Ectodermal cell (in vitro differentiated cells): Measurements from ENCODE around the gene MED12L.

Experiments
- H3K27ac ChIP-seq: 2 replicates; pipeline ENCODE4 v1.7.0; 2013; ENCODE audit warnings: mild to moderate bottlenecking, low read depth, low read length; ENCODE audit not compliant: insufficient read depth, poor library complexity, severe bottlenecking
- H3K27me3 ChIP-seq: 2 replicates; pipeline ENCODE4 v1.7.0; 2013; ENCODE audit warnings: mild to moderate bottlenecking, low read length; ENCODE audit not compliant: insufficient read depth, control insufficient read depth, poor library complexity, severe bottlenecking
- H3K36me3 ChIP-seq: one replicate; pipeline ENCODE4 v1.7.0; 2013; ENCODE audit warnings: low read length; ENCODE audit not compliant: control insufficient read depth, insufficient read depth
- H3K4me1 ChIP-seq: one replicate; pipeline ENCODE4 v1.7.0; 2013; ENCODE audit warnings: low read length; ENCODE audit not compliant: control insufficient read depth, insufficient read depth
- H3K4me3 ChIP-seq: 2 replicates; pipeline ENCODE4 v1.7.0; 2013; ENCODE audit warnings: low read depth, low read length, control low read depth; ENCODE audit not compliant: insufficient read depth
- H3K9me3 ChIP-seq: 2 replicates; pipeline ENCODE4 v1.7.0; 2013; ENCODE audit warnings: mild to moderate bottlenecking, low read length, moderate library complexity; ENCODE audit not compliant: control insufficient read depth
- WGBS, 2 experiments: methylation state at CpG; one replicate each; pipeline ENCODE4 v1.1.7; 2013; ENCODE audit warnings: missing lambda C conversion rate in 2 of 2; 5-methylcytosine and 5-hydroxymethylcytosine counted together

The MED12L gene

DNA sequence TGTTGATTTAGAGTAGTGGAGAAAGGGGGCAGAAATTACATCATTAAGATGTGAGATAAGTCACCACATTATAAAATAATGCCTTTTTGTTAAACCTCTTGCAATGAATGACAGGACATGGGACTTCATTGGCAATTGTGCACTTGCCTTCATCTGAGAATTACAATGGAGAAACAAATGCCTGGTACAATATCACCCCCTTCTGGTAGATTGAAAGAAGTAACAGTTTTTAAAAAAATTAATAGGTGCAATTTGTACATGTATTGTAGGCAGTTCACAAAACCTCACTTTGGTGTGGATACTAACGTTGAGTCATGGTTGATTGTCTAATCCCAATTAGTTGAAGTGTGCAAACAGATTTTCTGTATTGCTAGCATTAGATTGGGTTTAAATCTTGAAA is 197.5 kb downstream of the MED12L start:
- no peaks in the 10 kb centered on the region for H3K36me3 ChIP-seq
- H3K27ac ChIP-seq, result no peak overlapping the region
- 26 to 41% methylated on average over 1 of the region's 1 CpG for WGBS, 2 experiments
- H3K4me3 ChIP-seq, result no peak overlapping the region
- no peaks in the 10 kb centered on the region for H3K27me3 ChIP-seq
- no peaks in the 10 kb centered on the region for H3K9me3 ChIP-seq
- peaks cover 6% of the 10 kb centered on the region for H3K4me1 ChIP-seq

DNA sequence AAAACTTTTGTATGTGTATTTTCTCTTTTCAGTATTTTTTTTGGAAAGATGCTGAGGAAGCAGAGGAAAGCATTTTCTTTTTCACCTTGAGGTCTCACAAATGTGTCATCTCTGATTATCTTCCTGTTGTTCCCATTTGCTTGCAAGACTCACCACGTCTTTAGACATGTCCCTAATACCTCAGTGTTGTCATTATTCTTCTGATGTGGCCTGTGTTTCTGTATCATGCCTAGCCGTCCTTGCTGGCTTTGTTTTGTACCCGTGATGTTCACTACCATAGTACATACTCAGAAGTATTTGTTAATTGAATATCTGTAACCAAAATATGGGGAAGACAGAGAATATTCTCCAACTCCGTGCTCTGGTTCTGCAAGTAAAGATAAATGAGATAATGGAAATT is 197.9 kb downstream of the MED12L start:
- Histone ChIP-seq H3K36me3 (no peaks in the 10 kb centered on the region), H3K4me3 (no peak overlapping the region), H3K4me1 (peaks cover 6% of the 10 kb centered on the region), H3K27ac (no peak overlapping the region), H3K27me3 (no peaks in the 10 kb centered on the region), H3K9me3 (no peaks in the 10 kb centered on the region)
- 77 to 100% methylated on average over 1 to 2 of the region's 4 CpGs for WGBS, 2 experiments

DNA sequence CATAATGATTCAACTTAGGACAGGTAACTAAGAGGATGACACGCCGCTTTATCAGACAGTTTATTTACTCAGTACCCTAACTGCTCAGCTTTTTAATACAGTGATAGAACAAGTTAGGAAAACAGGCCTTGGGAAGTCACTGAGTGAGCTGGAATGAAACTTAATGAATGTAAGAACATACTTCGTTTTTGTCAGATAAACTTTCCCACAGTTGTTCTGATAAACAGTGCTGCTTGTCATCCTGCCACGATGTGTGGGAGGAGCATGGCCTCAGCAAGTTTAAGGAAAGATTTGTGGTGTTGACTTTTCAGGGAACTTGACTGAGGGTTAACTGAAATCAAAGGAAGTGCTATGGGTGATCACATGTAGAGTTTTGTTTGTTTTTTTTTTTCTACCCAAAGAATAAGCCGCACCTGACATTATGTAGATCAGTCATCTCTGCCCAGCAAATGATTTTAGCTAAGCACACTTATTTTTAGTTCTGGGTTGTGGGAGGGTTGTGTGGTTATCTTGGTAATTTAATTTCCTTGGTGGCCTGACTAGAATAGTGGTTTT is 198.5 kb downstream of the MED12L start:
- Histone ChIP-seq H3K4me3 (no peak overlapping the region), H3K27me3 (no peaks in the 10 kb centered on the region), H3K4me1 (peaks cover 6% of the 10 kb centered on the region), H3K27ac (no peak overlapping the region), H3K9me3 (no peaks in the 10 kb centered on the region), H3K36me3 (no peaks in the 10 kb centered on the region)
- WGBS, 2 experiments, result 87 to 92% methylated on average over 3 to 5 of the region's 5 CpGs

DNA sequence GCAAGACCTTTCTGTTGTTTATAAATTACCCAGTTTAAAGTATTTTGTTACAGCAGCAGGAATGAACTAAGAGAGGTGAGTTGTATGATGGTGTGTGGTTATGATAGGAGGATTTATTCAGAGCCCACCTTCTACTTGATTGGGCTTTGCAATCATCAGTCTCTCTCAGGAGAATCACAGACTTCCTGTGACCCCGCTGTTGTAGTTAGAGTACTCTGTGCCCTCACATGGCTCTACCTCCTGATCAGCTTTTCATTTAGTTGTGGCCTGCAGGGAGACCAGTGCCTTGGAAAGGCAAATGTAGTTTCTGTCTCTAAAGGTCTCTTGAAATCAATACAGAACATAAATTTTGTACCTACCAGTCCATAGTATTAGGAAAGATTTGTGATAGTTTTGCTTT is 200.5 kb downstream of the MED12L start:
- Histone ChIP-seq H3K27ac (no peak overlapping the region), H3K36me3 (no peaks in the 10 kb centered on the region), H3K27me3 (no peaks in the 10 kb centered on the region), H3K4me1 (peaks cover 6% of the 10 kb centered on the region), H3K9me3 (no peaks in the 10 kb centered on the region), H3K4me3 (no peak overlapping the region)
- 74 to 93% methylated on average over 1 of the region's 1 CpG for WGBS, 2 experiments

DNA sequence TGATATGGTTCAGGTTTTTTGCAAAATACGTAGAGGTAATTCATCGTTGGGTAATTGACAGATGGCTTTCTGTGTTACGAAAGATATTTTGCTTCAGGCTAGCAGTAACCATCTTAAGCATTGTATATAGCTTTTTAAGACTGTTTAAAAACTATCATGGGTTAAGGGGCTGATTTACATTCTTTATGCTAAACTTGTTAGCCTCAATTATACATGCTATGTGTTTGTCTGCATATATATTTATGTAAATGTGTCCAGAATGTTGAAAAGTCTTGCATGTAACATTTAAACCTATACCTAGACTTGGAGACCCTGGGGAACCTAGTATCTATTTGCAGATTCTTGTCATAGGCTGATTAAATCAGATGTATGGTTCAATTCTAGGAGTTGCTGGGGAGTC is 204.0 kb downstream of the MED12L start:
- H3K27me3 ChIP-seq, result no peaks in the 10 kb centered on the region
- H3K9me3 ChIP-seq, result no peaks in the 10 kb centered on the region
- 35 to 45% methylated on average over 3 of the region's 3 CpGs for WGBS, 2 experiments
- no peak overlapping the region for H3K27ac ChIP-seq
- no peaks in the 10 kb centered on the region for H3K36me3 ChIP-seq
- H3K4me1 ChIP-seq, result peaks cover 6% of the 10 kb centered on the region
- no peak overlapping the region for H3K4me3 ChIP-seq

DNA sequence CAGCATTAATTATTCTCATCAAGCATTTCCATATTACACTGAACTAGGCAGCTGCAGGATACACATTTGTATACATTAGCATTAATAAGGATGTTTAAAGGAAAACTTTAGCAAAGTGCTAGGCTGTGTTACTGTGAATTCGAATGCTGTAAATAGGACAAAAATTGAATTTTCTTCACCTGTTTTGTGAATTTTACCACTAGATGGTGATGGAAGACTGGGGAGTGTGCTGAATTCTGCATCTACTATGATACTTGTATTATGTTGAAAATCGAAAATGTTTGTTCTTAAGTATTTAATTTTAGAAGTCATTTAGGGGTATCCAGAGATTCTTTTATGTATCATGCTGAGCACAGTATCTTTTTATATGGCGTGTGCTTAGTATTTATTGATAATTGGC is 205.2 kb downstream of the MED12L start:
- 85 to 89% methylated on average over 3 of the region's 3 CpGs for WGBS, 2 experiments
- Histone ChIP-seq H3K4me1 (peaks cover 6% of the 10 kb centered on the region), H3K27me3 (no peaks in the 10 kb centered on the region), H3K27ac (no peak overlapping the region), H3K36me3 (no peaks in the 10 kb centered on the region), H3K9me3 (no peaks in the 10 kb centered on the region), H3K4me3 (no peak overlapping the region)

DNA sequence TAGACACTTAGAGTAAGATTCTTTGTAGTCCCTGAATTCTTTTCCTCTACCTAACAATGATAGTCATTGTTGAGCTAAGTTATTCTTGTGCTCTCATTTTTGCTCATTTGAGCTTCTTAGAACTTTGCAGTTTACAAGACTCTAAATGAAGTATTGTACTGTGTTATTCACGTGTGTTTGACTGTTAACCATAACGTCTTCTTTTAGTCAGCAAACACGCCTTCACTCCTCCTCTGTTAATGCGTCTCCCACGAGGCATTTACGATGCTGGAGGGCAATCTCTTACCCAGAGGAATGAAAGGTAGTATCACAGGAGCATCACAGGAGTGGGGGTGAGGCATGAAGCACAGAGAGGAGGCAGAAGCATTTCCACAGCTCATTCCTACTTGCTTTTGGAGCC is 207.7 kb downstream of the MED12L start:
- Histone ChIP-seq H3K36me3 (no peaks in the 10 kb centered on the region), H3K4me3 (no peak overlapping the region), H3K27me3 (no peaks in the 10 kb centered on the region), H3K9me3 (no peaks in the 10 kb centered on the region), H3K4me1 (no peaks in the 10 kb centered on the region), H3K27ac (no peak overlapping the region)
- whole genome bisulfite sequencing, 2 experiments, result 91 to 92% methylated on average over 6 of the region's 6 CpGs

DNA sequence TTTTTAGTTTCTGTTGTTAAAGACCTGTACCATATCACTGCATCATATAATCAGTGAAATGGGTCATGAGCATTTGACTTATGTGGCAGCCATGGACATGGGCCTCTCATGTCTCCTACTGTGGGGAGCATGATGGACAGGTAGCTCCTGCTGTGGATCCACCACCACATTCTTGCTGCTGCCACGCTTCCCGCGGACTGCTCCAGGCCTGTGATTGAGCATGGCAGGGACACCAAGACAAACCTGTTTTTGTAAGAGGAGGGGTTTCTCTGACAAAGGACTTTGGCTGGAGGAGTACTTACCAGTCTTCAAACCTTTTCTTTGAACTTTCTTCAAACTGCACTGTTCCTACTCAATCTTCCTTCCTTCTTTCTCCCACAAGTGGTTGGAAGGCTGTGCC is 210.8 kb downstream of the MED12L start:
- H3K4me3 ChIP-seq, result no peak overlapping the region
- no peaks in the 10 kb centered on the region for H3K27me3 ChIP-seq
- H3K27ac ChIP-seq, result no peak overlapping the region
- 84 to 85% methylated on average over 3 of the region's 3 CpGs for WGBS, 2 experiments
- no peaks in the 10 kb centered on the region for H3K36me3 ChIP-seq
- no peaks in the 10 kb centered on the region for H3K9me3 ChIP-seq
- no peaks in the 10 kb centered on the region for H3K4me1 ChIP-seq

DNA sequence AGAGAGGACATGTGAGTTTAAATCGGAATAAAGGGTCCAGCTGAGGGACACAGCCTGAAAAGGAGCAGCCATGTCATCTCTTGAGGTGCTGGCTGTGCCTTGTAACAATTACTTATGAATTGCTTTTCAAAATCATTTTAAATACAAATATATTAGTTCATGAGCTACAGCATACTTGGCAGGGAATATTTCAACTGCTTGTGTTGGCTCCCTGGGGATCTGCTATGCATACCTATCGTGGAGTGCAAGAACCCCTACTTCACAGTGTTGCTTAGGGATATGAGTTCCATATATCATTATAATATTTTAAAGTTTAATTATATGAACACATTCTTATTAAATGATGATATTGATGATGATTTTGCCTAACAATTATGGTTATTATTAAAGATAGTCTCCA is 212.0 kb downstream of the MED12L start:
- H3K27me3 ChIP-seq, result no peaks in the 10 kb centered on the region
- H3K9me3 ChIP-seq, result no peaks in the 10 kb centered on the region
- no peaks in the 10 kb centered on the region for H3K36me3 ChIP-seq
- 97 to 100% methylated on average over 2 of the region's 2 CpGs for WGBS, 2 experiments
- no peak overlapping the region for H3K4me3 ChIP-seq
- no peaks in the 10 kb centered on the region for H3K4me1 ChIP-seq
- H3K27ac ChIP-seq, result no peak overlapping the region

DNA sequence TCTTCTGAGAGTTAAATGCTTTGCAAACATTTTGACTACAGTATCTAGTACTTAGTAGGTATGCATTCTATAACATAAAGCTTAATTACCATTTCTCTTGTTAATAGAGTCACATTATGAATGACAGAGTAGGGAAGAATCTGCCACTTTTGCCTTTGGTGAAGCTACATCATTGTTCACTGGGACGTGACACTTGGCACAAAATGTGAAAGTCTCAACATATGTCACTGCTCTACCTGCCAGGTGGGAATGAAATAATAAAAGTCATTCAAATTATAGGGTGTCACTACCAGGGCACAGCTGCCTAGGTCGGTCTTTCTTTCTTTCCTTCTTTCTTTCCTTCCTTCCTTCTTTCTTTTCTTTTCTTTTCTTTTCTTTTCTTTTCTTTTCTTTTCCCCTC is 213.5 kb downstream of the MED12L start:
- Histone ChIP-seq H3K27ac (no peak overlapping the region), H3K4me3 (no peak overlapping the region), H3K9me3 (no peaks in the 10 kb centered on the region), H3K4me1 (no peaks in the 10 kb centered on the region), H3K27me3 (no peaks in the 10 kb centered on the region), H3K36me3 (no peaks in the 10 kb centered on the region)
- 88 to 90% methylated on average over 2 of the region's 2 CpGs for WGBS, 2 experiments

DNA sequence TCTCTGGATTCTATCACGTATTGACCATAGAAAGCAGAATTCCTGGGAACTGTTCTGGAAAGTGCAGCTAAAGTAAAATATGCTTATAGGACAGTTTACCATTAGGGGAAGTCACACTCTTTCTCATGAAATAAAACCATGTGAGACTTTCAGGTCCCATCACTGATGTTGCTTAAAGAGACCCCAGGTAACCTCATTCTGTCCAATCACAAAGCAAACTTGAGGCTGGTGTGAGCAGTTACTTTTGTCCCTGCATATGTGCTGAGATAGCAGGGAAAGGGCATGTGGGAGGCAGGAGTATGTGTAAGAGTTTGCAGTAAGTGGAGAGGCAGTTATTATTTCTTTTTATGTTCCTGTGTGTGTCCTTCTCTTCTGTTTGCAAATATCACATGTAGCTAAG is 215.1 kb downstream of the MED12L start:
- Histone ChIP-seq H3K27me3 (no peaks in the 10 kb centered on the region), H3K27ac (no peak overlapping the region), H3K36me3 (no peaks in the 10 kb centered on the region), H3K9me3 (no peaks in the 10 kb centered on the region), H3K4me1 (peaks cover 4% of the 10 kb centered on the region), H3K4me3 (no peak overlapping the region)
- 77 to 86% methylated on average over 1 of the region's 1 CpG for WGBS, 2 experiments
